ENCODE data around the gene NUDT2. TPM values are rescaled to one million over a fixed set of nuclear protein-coding genes. Genes with fewer than 3 reads are reported as not detected.
"Not testable (repeated sequence)": the region's sequence is repeated elsewhere in the genome, so short reads cannot be mapped to it uniquely, and the experiment has no call there.

NUDT2 gene
- total and polyA plus RNA-seq, 10 donors, result 10.4 to 32.1 (median 16.0) TPM

DNA sequence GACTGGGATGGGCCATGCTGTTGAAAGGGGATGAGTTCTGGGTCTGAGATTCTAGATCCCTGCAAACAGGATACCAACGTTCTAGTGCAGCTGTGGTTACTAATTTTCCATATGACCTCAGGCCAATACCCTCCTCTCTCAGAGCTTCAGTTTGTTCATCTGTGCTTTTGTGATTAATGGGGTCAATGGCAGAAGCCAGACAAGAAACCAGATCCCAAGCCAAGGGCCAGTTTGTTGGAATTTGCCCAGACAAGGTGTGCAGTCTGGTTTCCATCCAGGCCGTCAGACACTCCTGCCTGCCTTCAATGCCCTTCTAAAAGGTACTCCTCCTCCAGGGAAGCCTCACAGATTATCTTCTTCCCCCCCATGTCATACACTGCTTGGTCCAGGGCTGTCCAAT lies 35.9 kb downstream of the NUDT2 start:
- WGBS, 5 donors, result 73 to 84% (median 80%) methylated on average over 2 of the region's 2 CpGs
- DNase-seq, result no peak
- Histone ChIP-seq H3K4me3 (no peak overlapping the region), H3K27ac (no peak overlapping the region), H3K27me3 (replicated peaks in 1 of 7) (no peaks in the 10 kb centered on the region), H3K9me3 (peaks cover 0 to 7% (median 0%) of the 10 kb centered on the region in 8 donors), H3K4me1 (no peaks in the 10 kb centered on the region), H3K36me3 (peaks cover 0 to 4% (median 0%) of the 10 kb centered on the region in 6 donors)
- TF ChIP-seq POLR2AphosphoS5 (IDR thresholded peaks at IDR 0.05) (no peak), POLR2A (IDR thresholded peaks at IDR 0.05) (no peak)
- TF ChIP-seq, protein P1, sequence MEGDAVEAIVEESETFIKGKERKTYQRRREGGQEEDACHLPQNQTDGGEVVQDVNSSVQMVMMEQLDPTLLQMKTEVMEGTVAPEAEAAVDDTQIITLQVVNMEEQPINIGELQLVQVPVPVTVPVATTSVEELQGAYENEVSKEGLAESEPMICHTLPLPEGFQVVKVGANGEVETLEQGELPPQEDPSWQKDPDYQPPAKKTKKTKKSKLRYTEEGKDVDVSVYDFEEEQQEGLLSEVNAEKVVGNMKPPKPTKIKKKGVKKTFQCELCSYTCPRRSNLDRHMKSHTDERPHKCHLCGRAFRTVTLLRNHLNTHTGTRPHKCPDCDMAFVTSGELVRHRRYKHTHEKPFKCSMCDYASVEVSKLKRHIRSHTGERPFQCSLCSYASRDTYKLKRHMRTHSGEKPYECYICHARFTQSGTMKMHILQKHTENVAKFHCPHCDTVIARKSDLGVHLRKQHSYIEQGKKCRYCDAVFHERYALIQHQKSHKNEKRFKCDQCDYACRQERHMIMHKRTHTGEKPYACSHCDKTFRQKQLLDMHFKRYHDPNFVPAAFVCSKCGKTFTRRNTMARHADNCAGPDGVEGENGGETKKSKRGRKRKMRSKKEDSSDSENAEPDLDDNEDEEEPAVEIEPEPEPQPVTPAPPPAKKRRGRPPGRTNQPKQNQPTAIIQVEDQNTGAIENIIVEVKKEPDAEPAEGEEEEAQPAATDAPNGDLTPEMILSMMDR (IDR thresholded peaks at IDR 0.05 in 8 of 11, conservative IDR thresholded peaks at IDR 0.05 in 3 of 11), result no peak
- intact Hi-C loops (cut with DNase I; ENCODE audit: low total_unique reads), result no loop called here

DNA sequence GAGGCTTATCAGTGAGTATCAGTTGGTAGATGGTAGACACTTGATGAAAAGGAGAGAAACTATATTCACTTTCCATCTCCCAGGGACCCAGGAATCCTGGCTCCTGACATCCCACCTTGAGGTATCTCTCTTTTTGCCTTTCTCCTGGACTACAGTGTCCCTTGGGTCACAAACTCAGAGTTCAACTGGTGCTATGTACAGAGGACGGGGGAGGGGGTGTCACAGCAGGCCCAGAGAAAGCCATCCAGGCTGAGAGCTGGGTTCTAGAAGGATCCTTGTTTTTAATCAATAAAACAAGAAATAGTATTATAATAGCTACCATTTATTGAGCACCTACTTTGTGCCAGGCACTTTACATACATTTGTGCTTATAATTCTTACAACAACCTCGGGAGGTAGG lies 37.0 kb downstream of the NUDT2 start:
- intact Hi-C loops (cut with DNase I; ENCODE audit: low total_unique reads), result no loop called here
- TF ChIP-seq POLR2A (IDR thresholded peaks at IDR 0.05) (no peak), POLR2AphosphoS5 (IDR thresholded peaks at IDR 0.05) (no peak)
- TF ChIP-seq, protein P1 (IDR thresholded peaks at IDR 0.05 in 8 of 11, conservative IDR thresholded peaks at IDR 0.05 in 3 of 11), result no peak
- no peak for DNase-seq
- H3K4me3 ChIP-seq, result no peak overlapping the region
- no peak overlapping the region for H3K27ac ChIP-seq
- H3K27me3 ChIP-seq (replicated peaks in 1 of 7), result no peaks in the 10 kb centered on the region
- peaks cover 0 to 14% (median 3%) of the 10 kb centered on the region in 8 donors for H3K9me3 ChIP-seq
- peaks cover 0 to 4% (median 0%) of the 10 kb centered on the region in 6 donors for H3K36me3 ChIP-seq
- 79 to 92% (median 88%) methylated on average over 2 of the region's 2 CpGs for WGBS, 5 donors
- H3K4me1 ChIP-seq, result no peaks in the 10 kb centered on the region

DNA sequence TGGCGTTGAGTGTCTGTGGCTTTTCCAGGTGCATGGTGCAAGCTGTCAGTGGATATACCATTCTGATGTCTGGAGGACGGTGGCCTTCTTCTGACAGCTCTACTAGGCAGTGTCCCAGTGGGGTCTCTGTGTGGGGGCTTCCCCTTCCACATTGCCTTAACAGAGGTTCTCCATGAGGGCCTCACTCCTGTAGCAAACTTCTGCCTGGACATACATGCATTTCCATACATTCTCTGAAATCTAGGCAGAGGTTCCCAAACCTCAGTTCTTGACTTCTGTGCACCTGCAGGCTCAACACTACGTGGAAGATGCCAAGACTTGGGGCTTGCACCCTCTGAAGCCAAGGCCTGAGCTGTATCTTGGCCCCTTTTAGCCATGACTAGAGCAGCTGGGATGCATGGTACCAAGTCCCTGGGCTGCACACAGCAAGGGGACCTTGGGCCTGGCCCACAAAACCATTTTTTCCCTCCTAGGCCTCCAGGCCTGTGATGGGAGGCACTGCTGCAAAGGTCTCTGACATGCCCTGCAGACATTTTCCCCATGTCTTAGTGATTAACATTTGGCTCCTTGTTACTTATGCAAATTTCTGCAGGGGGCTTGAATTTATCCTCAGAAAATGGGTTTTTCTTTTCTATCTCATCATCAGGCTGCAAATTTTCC lies 38.5 kb downstream of the NUDT2 start:
- DNase-seq; H3K27me3 ChIP-seq (replicated peaks in 1 of 7); H3K27ac ChIP-seq; intact Hi-C loops (cut with DNase I; ENCODE audit: low total_unique reads); H3K4me3 ChIP-seq; H3K4me1 ChIP-seq: not testable (repeated sequence)
- WGBS, 5 donors, result 79 to 97% (median 92%) methylated on average over 2 to 3 of the region's 3 CpGs
- Histone ChIP-seq H3K36me3 (peaks cover 0 to 16% (median 0%) of the 10 kb centered on the region in 6 donors), H3K9me3 (peaks cover 0 to 25% (median 6%) of the 10 kb centered on the region in 8 donors)

DNA sequence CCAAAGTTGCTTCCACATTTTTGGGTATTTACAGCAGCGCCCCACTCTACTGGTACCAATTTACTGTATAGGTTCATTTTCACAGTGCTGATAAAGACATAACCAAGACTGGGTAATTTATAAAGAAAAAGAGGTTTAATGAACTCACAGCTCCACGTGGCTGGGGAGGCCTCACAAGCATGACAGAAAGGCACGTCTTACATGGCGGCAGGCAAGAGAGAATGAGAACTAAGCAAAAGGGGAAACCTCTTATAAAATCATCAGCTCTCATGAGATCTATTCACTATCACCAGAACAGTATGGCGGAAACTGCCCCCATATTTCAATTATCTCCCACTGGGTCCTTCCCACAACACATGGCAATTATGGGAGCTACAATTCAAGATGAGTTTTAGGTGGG lies 39.4 kb downstream of the NUDT2 start:
- 94 to 98% (median 96%) methylated on average over 5 of the region's 5 CpGs for WGBS, 5 donors
- DNase-seq; H3K4me1 ChIP-seq; H3K4me3 ChIP-seq; intact Hi-C loops (cut with DNase I; ENCODE audit: low total_unique reads); H3K27ac ChIP-seq; H3K27me3 ChIP-seq (replicated peaks in 1 of 7): not testable (repeated sequence)
- Histone ChIP-seq H3K9me3 (peaks cover 0 to 25% (median 6%) of the 10 kb centered on the region in 8 donors), H3K36me3 (peaks cover 0 to 16% (median 0%) of the 10 kb centered on the region in 6 donors)

DNA sequence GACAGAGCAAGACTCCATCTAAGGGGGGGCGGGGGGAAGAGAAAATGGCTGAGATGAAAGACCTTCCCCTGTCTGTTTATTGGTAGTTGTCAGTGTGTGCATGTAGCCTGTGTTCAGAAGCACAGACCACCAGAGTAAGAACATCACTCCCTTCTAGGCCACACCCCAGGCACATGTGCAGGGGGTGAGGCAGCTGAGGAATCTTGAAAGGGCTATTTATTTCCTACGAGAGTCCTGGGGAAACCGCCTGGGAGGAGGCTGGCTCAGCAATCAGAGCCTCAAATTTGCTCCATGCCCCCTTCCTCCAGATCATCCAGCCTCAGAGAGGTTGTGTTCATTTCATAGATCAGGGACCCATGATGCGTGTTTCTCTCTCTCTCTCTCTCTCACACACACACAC lies 40.3 kb downstream of the NUDT2 start:
- Histone ChIP-seq H3K4me3 (no peak overlapping the region), H3K27me3 (replicated peaks in 1 of 7) (peaks cover 0 to 6% (median 0%) of the 10 kb centered on the region in 7 donors), H3K36me3 (peaks cover 0 to 16% (median 0%) of the 10 kb centered on the region in 6 donors), H3K4me1 (no peaks in the 10 kb centered on the region), H3K9me3 (peaks cover 0 to 25% (median 6%) of the 10 kb centered on the region in 8 donors), H3K27ac (no peak overlapping the region)
- TF ChIP-seq, protein P1 (IDR thresholded peaks at IDR 0.05 in 8 of 11, conservative IDR thresholded peaks at IDR 0.05 in 3 of 11), result no peak
- TF ChIP-seq POLR2A (IDR thresholded peaks at IDR 0.05) (no peak), POLR2AphosphoS5 (IDR thresholded peaks at IDR 0.05) (no peak)
- DNase-seq, result no peak
- 90 to 95% (median 93%) methylated on average over 4 of the region's 4 CpGs for WGBS, 5 donors
- intact Hi-C loops (cut with DNase I; ENCODE audit: low total_unique reads), result no loop called here
